HuH-7.5 (cell line): Measurements from ENCODE around the gene CYP4A22.
"Not testable (repeated sequence)": the region's sequence is repeated elsewhere in the genome, so short reads cannot be mapped to it uniquely, and the experiment has no call there.

ENCODE experiments used
- DNase-seq: peaks from one replicate; pipeline ENCODE4 v3.0.0; 2011; ENCODE audit warnings: low spot score

The CYP4A22 gene

GRCh38 chr1:47156457-47156856 is 19.2 kb downstream of the CYP4A22 start:
- not testable (repeated sequence) for DNase-seq

- not testable (repeated sequence) for DNase-seq
Observed at GRCh38 chr1:47157957-47158356, 20.7 kb downstream of the CYP4A22 start.

- no peak for DNase-seq
Observed at GRCh38 chr1:47160716-47161115, 23.5 kb downstream of the CYP4A22 start.

- no peak for DNase-seq
Observed at GRCh38 chr1:47161298-47162040, 24.2 kb downstream of the CYP4A22 start.

GRCh38 chr1:47164552-47164951 is 27.3 kb downstream of the CYP4A22 start:
- DNase-seq, result no peak

GRCh38 chr1:47172782-47173181 is 35.5 kb downstream of the CYP4A22 start:
- DNase-seq, result no peak

- DNase-seq, result no peak
Observed at GRCh38 chr1:47174656-47175020, 37.4 kb downstream of the CYP4A22 start.

- DNase-seq, result peak; percentile 77
Observed at GRCh38 chr1:47175227-47175934, 38.1 kb downstream of the CYP4A22 start.

GRCh38 chr1:47178020-47178419 is 40.8 kb downstream of the CYP4A22 start:
- DNase-seq, result no peak

- DNase-seq, result no peak
Observed at GRCh38 chr1:47178654-47179016, 41.4 kb downstream of the CYP4A22 start.

- peak; percentile 89 for DNase-seq
Observed at GRCh38 chr1:47179017-47179987, 42.1 kb downstream of the CYP4A22 start.

- no peak for DNase-seq
Observed at GRCh38 chr1:47179988-47180563, 42.8 kb downstream of the CYP4A22 start.

GRCh38 chr1:47180603-47181094 is 43.4 kb downstream of the CYP4A22 start:
- DNase-seq, result no peak

- DNase-seq, result no peak
Observed at GRCh38 chr1:47181095-47181954, 44.1 kb downstream of the CYP4A22 start.

GRCh38 chr1:47181955-47182675 is 44.9 kb downstream of the CYP4A22 start:
- DNase-seq, result no peak

GRCh38 chr1:47182676-47183235 is 45.5 kb downstream of the CYP4A22 start:
- DNase-seq, result no peak

- DNase-seq, result no peak
Observed at GRCh38 chr1:47183308-47184089, 46.3 kb downstream of the CYP4A22 start.

GRCh38 chr1:47184090-47184821 is 47.0 kb downstream of the CYP4A22 start:
- no peak for DNase-seq
